Measurements from ENCODE around the gene BBOF1. TPM values are rescaled to one million over a fixed set of nuclear protein-coding genes. Genes with fewer than 3 reads are reported as not detected.

BBOF1 gene
- total RNA-seq, 1 donor from 2014 or later = 2.3 TPM

- no peak for DNase-seq (ENCODE audit: low spot score)
- H3K27me3 Mint-ChIP-seq (ENCODE audit: unreplicated experiment) = no peaks in the 10 kb centered on the region
- H3K4me3 Mint-ChIP-seq (ENCODE audit: unreplicated experiment) = no peak overlapping the region
- H3K4me1 Mint-ChIP-seq (ENCODE audit: unreplicated experiment) = no peaks in the 10 kb centered on the region
- TF ChIP-seq CTCF (IDR thresholded peaks at IDR 0.05; ENCODE audit: unreplicated experiment) = no peak
- no peak overlapping the region for H3K27ac Mint-ChIP-seq (ENCODE audit: unreplicated experiment)
- no peaks in the 10 kb centered on the region for H3K9me3 Mint-ChIP-seq (ENCODE audit: unreplicated experiment)
- H3K36me3 Mint-ChIP-seq (ENCODE audit: low read depth, unreplicated experiment) = no peaks in the 10 kb centered on the region
Observed at GRCh38 chr14:74029136-74029535, 10.0 kb downstream of the BBOF1 start.

- Mint-ChIP-seq H3K4me3 (ENCODE audit: unreplicated experiment) (no peak overlapping the region), H3K27ac (ENCODE audit: unreplicated experiment) (no peak overlapping the region), H3K27me3 (ENCODE audit: unreplicated experiment) (no peaks in the 10 kb centered on the region), H3K4me1 (ENCODE audit: unreplicated experiment) (no peaks in the 10 kb centered on the region), H3K9me3 (ENCODE audit: unreplicated experiment) (no peaks in the 10 kb centered on the region), H3K36me3 (ENCODE audit: low read depth, unreplicated experiment) (no peaks in the 10 kb centered on the region)
- TF ChIP-seq CTCF (IDR thresholded peaks at IDR 0.05; ENCODE audit: unreplicated experiment) = no peak
- DNase-seq (ENCODE audit: low spot score) = no peak
Observed at GRCh38 chr14:74034572-74034971, 15.4 kb downstream of the BBOF1 start.

- no peak overlapping the region for H3K4me3 Mint-ChIP-seq (ENCODE audit: unreplicated experiment)
- H3K27ac Mint-ChIP-seq (ENCODE audit: unreplicated experiment) = no peak overlapping the region
- H3K9me3 Mint-ChIP-seq (ENCODE audit: unreplicated experiment) = no peaks in the 10 kb centered on the region
- H3K27me3 Mint-ChIP-seq (ENCODE audit: unreplicated experiment) = no peaks in the 10 kb centered on the region
- no peak for TF ChIP-seq CTCF (IDR thresholded peaks at IDR 0.05; ENCODE audit: unreplicated experiment)
- DNase-seq (ENCODE audit: low spot score) = no peak
- no peaks in the 10 kb centered on the region for H3K4me1 Mint-ChIP-seq (ENCODE audit: unreplicated experiment)
- no peaks in the 10 kb centered on the region for H3K36me3 Mint-ChIP-seq (ENCODE audit: low read depth, unreplicated experiment)
Observed at GRCh38 chr14:74035556-74035955, 16.4 kb downstream of the BBOF1 start.

- H3K4me3 Mint-ChIP-seq (ENCODE audit: unreplicated experiment) = no peak overlapping the region
- no peaks in the 10 kb centered on the region for H3K27me3 Mint-ChIP-seq (ENCODE audit: unreplicated experiment)
- no peaks in the 10 kb centered on the region for H3K36me3 Mint-ChIP-seq (ENCODE audit: low read depth, unreplicated experiment)
- no peaks in the 10 kb centered on the region for H3K9me3 Mint-ChIP-seq (ENCODE audit: unreplicated experiment)
- H3K4me1 Mint-ChIP-seq (ENCODE audit: unreplicated experiment) = no peaks in the 10 kb centered on the region
- H3K27ac Mint-ChIP-seq (ENCODE audit: unreplicated experiment) = no peak overlapping the region
- peak; percentile 81 for TF ChIP-seq CTCF (IDR thresholded peaks at IDR 0.05; ENCODE audit: unreplicated experiment)
- DNase-seq (ENCODE audit: low spot score) = peak; percentile 13
Observed at GRCh38 chr14:74038020-74038859, 19.1 kb downstream of the BBOF1 start.

- H3K27me3 Mint-ChIP-seq (ENCODE audit: unreplicated experiment) = no peaks in the 10 kb centered on the region
- H3K36me3 Mint-ChIP-seq (ENCODE audit: low read depth, unreplicated experiment) = no peaks in the 10 kb centered on the region
- no peak for DNase-seq (ENCODE audit: low spot score)
- no peaks in the 10 kb centered on the region for H3K9me3 Mint-ChIP-seq (ENCODE audit: unreplicated experiment)
- TF ChIP-seq CTCF (IDR thresholded peaks at IDR 0.05; ENCODE audit: unreplicated experiment) = no peak
- H3K4me1 Mint-ChIP-seq (ENCODE audit: unreplicated experiment) = no peaks in the 10 kb centered on the region
- no peak overlapping the region for H3K4me3 Mint-ChIP-seq (ENCODE audit: unreplicated experiment)
- no peak overlapping the region for H3K27ac Mint-ChIP-seq (ENCODE audit: unreplicated experiment)
Observed at GRCh38 chr14:74042296-74042695, 23.1 kb downstream of the BBOF1 start.
